WI38 (cell line): ENCODE data around the gene TMPO.
A peak's percentile ranks its signal among the peaks of the same experiment; 100 is the strongest.

Experiments
- H3K4me3 ChIP-seq: 2 replicates; pipeline ENCODE4 v1.5.1; 2011; ENCODE audit warnings: low read depth, mild to moderate bottlenecking, control low read depth, low read length
- CTCF ChIP-seq: IDR thresholded peaks from 2 replicates; pipeline ENCODE4 v1.5.1; 2012; ENCODE audit warnings: low read depth, mild to moderate bottlenecking, control low read depth, low read length

Gene TMPO

GRCh38 chr12:98514982-98515286 is 456 bp upstream of the TMPO start:
- peak overlapping the region; percentile 96 for H3K4me3 ChIP-seq
- no peak for TF ChIP-seq CTCF

GRCh38 chr12:98516111-98516873 is 902 bp downstream of the TMPO start:
- TF ChIP-seq CTCF: peak; percentile 52

GRCh38 chr12:98519257-98519907 is 4.0 kb downstream of the TMPO start:
- no peak for TF ChIP-seq CTCF
- no peak overlapping the region for H3K4me3 ChIP-seq

More at GRCh38 chr12:98516111-98516873, 902 bp downstream of the TMPO start:
- H3K4me3 ChIP-seq: peak overlapping the region; percentile 96

GRCh38 chr12:98530068-98530467 is 14.7 kb downstream of the TMPO start:
- no peak overlapping the region for H3K4me3 ChIP-seq

GRCh38 chr12:98532687-98533304 is 17.4 kb downstream of the TMPO start:
- peak; percentile 33; the same call in 1 of the 2 replicates for TF ChIP-seq CTCF
- H3K4me3 ChIP-seq: no peak overlapping the region

More at GRCh38 chr12:98530068-98530467, 14.7 kb downstream of the TMPO start:
- no peak for TF ChIP-seq CTCF

- no peak overlapping the region for H3K4me3 ChIP-seq
- TF ChIP-seq CTCF: no peak
Measured at GRCh38 chr12:98533723-98534251, 18.4 kb downstream of the TMPO start.

GRCh38 chr12:98538031-98538430 is 22.6 kb downstream of the TMPO start:
- TF ChIP-seq CTCF: no peak
- no peak overlapping the region for H3K4me3 ChIP-seq
